ENCODE measurements around the gene ADAMTS17.

Gene ADAMTS17

GRCh38 chr15:100349696-100350433 is 8.1 kb upstream of the ADAMTS17 start:
- H4K20me1 ChIP-seq (ENCODE audit: insufficient read depth, low read length, poor library complexity, severe bottlenecking): no peaks in the 10 kb centered on the region
- H3K4me1 ChIP-seq (ENCODE audit: insufficient read depth, low read length, poor library complexity, severe bottlenecking): peaks cover 13% of the 10 kb centered on the region
- no peaks in the 10 kb centered on the region for H3K79me2 ChIP-seq (ENCODE audit: insufficient read depth, low read length)
- H3K9me2 ChIP-seq (replicated peaks; ENCODE audit: low read depth, low read length): no peaks in the 10 kb centered on the region
- no peaks in the 10 kb centered on the region for H3F3A ChIP-seq (ENCODE audit: low read depth)
- H3K27me3 ChIP-seq (ENCODE audit: insufficient read depth, low read length, poor library complexity, severe bottlenecking): no peaks in the 10 kb centered on the region
- H3K36me3 ChIP-seq (ENCODE audit: insufficient read depth, low read length): no peaks in the 10 kb centered on the region
- TF ChIP-seq EZH2phosphoT487 (IDR thresholded peaks at IDR 0.05; ENCODE audit: borderline replicate concordance) (no peak), CTCF (conservative IDR thresholded peaks at IDR 0.05; ENCODE audit: low read length) (peak; percentile 61)
- peak overlapping the region; percentile 91 for H3K9ac ChIP-seq (ENCODE audit: low read depth, low read length, poor library complexity, severe bottlenecking)
- H3K4me2 ChIP-seq (ENCODE audit: low read depth, low read length, poor library complexity, severe bottlenecking): peak overlapping the region; percentile 70
- no peaks in the 10 kb centered on the region for H3K9me3 ChIP-seq (ENCODE audit: insufficient read depth, low read depth, low read length)
- peak overlapping the region; percentile 100 for H2AFZ ChIP-seq (ENCODE audit: low read length)
- peak overlapping the region; percentile 93 for H3K4me3 ChIP-seq (ENCODE audit: low read length, poor library complexity, severe bottlenecking)

GRCh38 chr15:100349321-100349695 is 7.5 kb upstream of the ADAMTS17 start:
- peaks cover 13% of the 10 kb centered on the region for H3K4me1 ChIP-seq (ENCODE audit: insufficient read depth, low read length, poor library complexity, severe bottlenecking)
- H3K27me3 ChIP-seq (ENCODE audit: insufficient read depth, low read length, poor library complexity, severe bottlenecking): no peaks in the 10 kb centered on the region
- no peaks in the 10 kb centered on the region for H3K9me3 ChIP-seq (ENCODE audit: insufficient read depth, low read depth, low read length)
- peak overlapping the region; percentile 93 for H3K4me3 ChIP-seq (ENCODE audit: low read length, poor library complexity, severe bottlenecking)
- TF ChIP-seq EZH2phosphoT487 (IDR thresholded peaks at IDR 0.05; ENCODE audit: borderline replicate concordance): no peak
- TF ChIP-seq CTCF (conservative IDR thresholded peaks at IDR 0.05; ENCODE audit: low read length): no peak
- H4K20me1 ChIP-seq (ENCODE audit: insufficient read depth, low read length, poor library complexity, severe bottlenecking): no peaks in the 10 kb centered on the region
- H3K9me2 ChIP-seq (replicated peaks; ENCODE audit: low read depth, low read length): no peaks in the 10 kb centered on the region
- H3F3A ChIP-seq (ENCODE audit: low read depth): no peaks in the 10 kb centered on the region
- H2AFZ ChIP-seq (ENCODE audit: low read length): peak overlapping the region; percentile 100
- H3K4me2 ChIP-seq (ENCODE audit: low read depth, low read length, poor library complexity, severe bottlenecking): peak overlapping the region; percentile 70
- no peaks in the 10 kb centered on the region for H3K79me2 ChIP-seq (ENCODE audit: insufficient read depth, low read length)
- H3K9ac ChIP-seq (ENCODE audit: low read depth, low read length, poor library complexity, severe bottlenecking): peak overlapping the region; percentile 91
- H3K36me3 ChIP-seq (ENCODE audit: insufficient read depth, low read length): no peaks in the 10 kb centered on the region

GRCh38 chr15:100348578-100348977 is 6.8 kb upstream of the ADAMTS17 start:
- Histone ChIP-seq H4K20me1 (ENCODE audit: insufficient read depth, low read length, poor library complexity, severe bottlenecking) (no peaks in the 10 kb centered on the region), H3K36me3 (ENCODE audit: insufficient read depth, low read length) (no peaks in the 10 kb centered on the region), H3K9ac (ENCODE audit: low read depth, low read length, poor library complexity, severe bottlenecking) (no peak overlapping the region), H3K4me1 (ENCODE audit: insufficient read depth, low read length, poor library complexity, severe bottlenecking) (peaks cover 8% of the 10 kb centered on the region), H3K4me3 (ENCODE audit: low read length, poor library complexity, severe bottlenecking) (no peak overlapping the region), H3K27me3 (ENCODE audit: insufficient read depth, low read length, poor library complexity, severe bottlenecking) (no peaks in the 10 kb centered on the region), H3K9me2 (replicated peaks; ENCODE audit: low read depth, low read length) (no peaks in the 10 kb centered on the region), H3F3A (ENCODE audit: low read depth) (no peaks in the 10 kb centered on the region), H2AFZ (ENCODE audit: low read length) (no peak overlapping the region), H3K79me2 (ENCODE audit: insufficient read depth, low read length) (no peaks in the 10 kb centered on the region), H3K9me3 (ENCODE audit: insufficient read depth, low read depth, low read length) (no peaks in the 10 kb centered on the region), H3K4me2 (ENCODE audit: low read depth, low read length, poor library complexity, severe bottlenecking) (no peak overlapping the region)
- no peak for TF ChIP-seq CTCF (conservative IDR thresholded peaks at IDR 0.05; ENCODE audit: low read length)
- TF ChIP-seq EZH2phosphoT487 (IDR thresholded peaks at IDR 0.05; ENCODE audit: borderline replicate concordance): no peak
